ENCODE measurements around the gene DYNLT4.

- TF ChIP-seq POLR2A (IDR thresholded peaks at IDR 0.05) (no peak), CTCF (IDR thresholded peaks at IDR 0.05) (no peak)
Measured at GRCh38 chr1:44775930-44776729, 31.0 kb downstream of the DYNLT4 start.

Data from thyroid gland (tissue), 4 donors.